Stimulated activated naive CD8-positive, alpha-beta T cell treated with anti-CD3 and anti-CD28 coated beads, Interleukin-15, Interleukin-2, amounts not matched to agents 100 ng/mL and 50 ng/mL, for 24 hours (primary cell): ENCODE data around the gene BCL2A1.

Source experiments
- H3K27ac Mint-ChIP-seq: one replicate; pipeline ENCODE4 v1.8.0; 2021; ENCODE audit warnings: mild to moderate bottlenecking, mixed read lengths
- H3K27me3 Mint-ChIP-seq: one replicate; pipeline ENCODE4 v1.8.0; 2021; ENCODE audit warnings: mixed read lengths
- H3K36me3 Mint-ChIP-seq: one replicate; pipeline ENCODE4 v1.8.0; 2021; ENCODE audit warnings: low read depth, mixed read lengths
- H3K4me1 Mint-ChIP-seq: one replicate; pipeline ENCODE4 v1.8.0; 2021; ENCODE audit warnings: low read depth, mixed read lengths
- H3K4me3 Mint-ChIP-seq: one replicate; pipeline ENCODE4 v1.8.0; 2021; ENCODE audit warnings: mild to moderate bottlenecking, mixed read lengths
- H3K9me3 Mint-ChIP-seq: one replicate; pipeline ENCODE4 v1.8.0; 2021; ENCODE audit warnings: mixed read lengths

Gene BCL2A1

DNA sequence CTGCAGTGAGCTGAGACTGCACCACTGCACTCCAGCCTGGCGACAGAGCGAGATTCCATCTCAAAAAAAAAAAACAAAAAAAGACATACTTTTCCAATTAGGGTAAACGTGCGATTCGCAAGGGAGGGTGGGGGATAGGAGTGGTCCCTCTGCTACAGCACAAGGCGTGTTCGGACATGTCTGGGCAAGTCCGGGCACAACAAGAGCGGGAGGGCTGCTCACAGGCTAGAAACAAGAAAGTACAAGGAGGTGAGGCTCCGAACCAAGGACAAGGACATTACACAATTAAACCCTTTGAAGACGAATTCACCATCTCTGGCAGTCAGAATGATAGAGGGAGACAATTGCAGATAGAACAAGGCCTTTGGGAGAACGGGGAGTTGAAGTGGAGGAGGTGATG is 32.2 kb upstream of the BCL2A1 start:
- H3K27ac Mint-ChIP-seq: no peak overlapping the region
- H3K4me3 Mint-ChIP-seq: no peak overlapping the region
- H3K4me1 Mint-ChIP-seq: no peaks in the 10 kb centered on the region
- H3K27me3 Mint-ChIP-seq: no peaks in the 10 kb centered on the region
- H3K36me3 Mint-ChIP-seq: no peaks in the 10 kb centered on the region
- H3K9me3 Mint-ChIP-seq: no peaks in the 10 kb centered on the region

DNA sequence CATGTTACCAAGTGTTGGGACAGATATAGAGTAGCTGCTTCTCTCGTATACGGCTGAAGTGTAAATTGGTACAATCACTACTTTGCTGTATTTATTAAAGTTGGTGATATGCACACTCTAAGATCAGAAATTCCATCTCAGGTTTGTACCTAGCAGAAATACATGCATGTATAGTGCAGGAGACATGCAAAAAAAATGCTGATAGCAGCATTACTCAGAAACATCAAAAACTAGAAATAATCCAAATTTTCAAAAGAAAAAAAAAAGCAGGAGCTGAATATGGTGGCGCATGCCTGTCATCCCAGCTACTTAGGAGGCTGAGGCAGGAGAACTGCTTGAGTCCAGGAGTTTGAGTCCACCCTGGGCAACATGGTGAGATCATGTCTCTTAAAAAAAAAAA is 31.3 kb upstream of the BCL2A1 start:
- Mint-ChIP-seq H3K36me3 (no peaks in the 10 kb centered on the region), H3K4me1 (no peaks in the 10 kb centered on the region), H3K27me3 (no peaks in the 10 kb centered on the region), H3K4me3 (no peak overlapping the region), H3K9me3 (no peaks in the 10 kb centered on the region), H3K27ac (no peak overlapping the region)

DNA sequence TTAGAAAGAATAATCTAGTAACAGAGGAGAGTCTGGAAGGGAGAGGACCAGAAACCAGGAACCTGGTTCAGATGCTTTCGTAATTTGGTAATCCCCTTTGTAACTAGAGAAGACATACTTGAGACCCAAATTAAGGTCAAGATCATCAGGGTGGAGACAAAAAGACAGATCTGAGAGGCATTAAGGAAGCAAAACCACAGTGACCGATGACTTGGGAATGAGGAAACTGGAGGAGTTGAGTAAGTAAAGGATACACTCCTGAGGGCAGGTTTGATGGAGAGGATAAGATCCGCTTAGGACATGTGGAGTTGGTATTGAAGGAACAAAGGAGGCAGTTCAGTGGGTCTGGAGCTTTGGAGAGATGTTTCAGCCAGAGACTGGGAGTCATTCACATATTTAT is 23.6 kb upstream of the BCL2A1 start:
- Mint-ChIP-seq H3K27ac (no peak overlapping the region), H3K9me3 (no peaks in the 10 kb centered on the region), H3K4me3 (no peak overlapping the region), H3K27me3 (no peaks in the 10 kb centered on the region), H3K4me1 (peaks cover 17% of the 10 kb centered on the region), H3K36me3 (no peaks in the 10 kb centered on the region)

DNA sequence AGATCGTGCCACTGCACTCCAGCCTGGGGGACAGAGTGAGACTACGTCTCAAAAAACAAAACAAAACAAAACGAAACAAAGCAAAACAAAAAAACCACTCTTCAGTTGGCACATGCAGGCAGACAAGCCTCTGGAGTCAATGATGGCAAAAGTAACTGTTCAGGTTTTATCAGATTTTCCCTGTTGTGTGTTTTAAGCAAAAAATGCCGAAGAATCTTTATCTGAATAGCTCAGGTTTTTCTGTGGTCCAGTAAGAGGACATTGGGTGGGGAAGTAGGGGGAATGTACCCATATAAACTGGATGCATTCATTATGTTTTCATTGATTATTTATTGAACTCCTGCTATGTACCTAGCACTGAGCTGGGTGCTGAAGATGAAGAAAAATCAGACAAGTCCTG is 20.8 kb upstream of the BCL2A1 start:
- H3K27ac Mint-ChIP-seq: no peak overlapping the region
- no peaks in the 10 kb centered on the region for H3K36me3 Mint-ChIP-seq
- no peak overlapping the region for H3K4me3 Mint-ChIP-seq
- H3K27me3 Mint-ChIP-seq: no peaks in the 10 kb centered on the region
- no peaks in the 10 kb centered on the region for H3K9me3 Mint-ChIP-seq
- peaks cover 19% of the 10 kb centered on the region for H3K4me1 Mint-ChIP-seq

DNA sequence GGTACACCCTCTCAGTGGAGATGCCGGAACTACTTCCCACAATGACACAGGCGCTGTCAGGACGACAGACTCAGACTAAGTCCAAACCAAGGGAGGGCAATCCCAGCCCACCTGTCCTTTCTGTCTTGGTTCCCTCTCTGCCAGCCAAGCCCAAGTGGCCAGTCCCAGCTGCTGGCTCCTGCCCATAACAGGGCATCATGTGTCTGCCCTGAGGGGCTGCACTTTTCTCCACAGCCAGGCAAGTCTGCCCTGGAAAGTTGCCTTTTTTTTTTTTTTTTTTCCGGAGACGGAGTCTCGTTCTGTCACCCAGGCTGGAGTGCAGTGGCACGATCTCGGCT is 20.0 kb upstream of the BCL2A1 start:
- Mint-ChIP-seq H3K4me1 (peaks cover 19% of the 10 kb centered on the region), H3K4me3 (no peak overlapping the region), H3K36me3 (no peaks in the 10 kb centered on the region), H3K27me3 (no peaks in the 10 kb centered on the region), H3K27ac (no peak overlapping the region), H3K9me3 (no peaks in the 10 kb centered on the region)

DNA sequence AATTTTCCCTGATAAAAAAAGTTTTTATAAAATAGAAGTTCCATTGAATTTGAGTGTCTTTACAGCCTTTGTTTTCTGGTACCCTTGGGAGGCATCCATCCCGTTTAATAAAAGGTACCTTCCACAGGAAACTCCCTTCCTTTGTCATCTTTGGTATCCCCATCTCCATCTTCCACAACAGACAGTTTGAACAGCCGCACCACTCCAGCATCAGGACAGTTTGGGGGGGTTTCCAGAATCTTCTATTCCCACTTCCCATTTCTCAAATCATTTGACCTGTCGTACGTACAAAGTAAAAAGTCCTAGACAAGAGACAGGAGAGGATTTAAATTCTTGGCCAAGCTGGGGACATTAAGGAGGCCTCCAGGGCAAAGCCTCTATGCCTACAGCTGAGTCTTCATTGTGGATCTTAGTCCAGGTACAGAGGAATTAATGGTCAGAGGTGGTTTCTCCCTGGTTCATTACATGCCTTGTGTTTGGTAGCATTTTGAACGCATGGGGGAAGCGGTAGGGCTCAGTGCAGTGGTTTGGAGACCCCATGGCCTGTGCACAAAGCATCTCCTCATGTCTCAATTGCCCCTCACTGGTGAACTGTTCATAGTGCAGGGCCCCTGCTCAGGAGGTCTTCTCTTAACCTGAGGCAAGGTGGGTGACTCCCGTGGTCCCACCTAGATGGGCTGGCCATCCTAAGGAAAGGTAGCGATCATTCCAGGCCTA is 19.4 kb upstream of the BCL2A1 start:
- no peak overlapping the region for H3K4me3 Mint-ChIP-seq
- no peaks in the 10 kb centered on the region for H3K36me3 Mint-ChIP-seq
- peaks cover 19% of the 10 kb centered on the region for H3K4me1 Mint-ChIP-seq
- H3K27ac Mint-ChIP-seq: peak overlapping the region; percentile 34
- H3K9me3 Mint-ChIP-seq: no peaks in the 10 kb centered on the region
- no peaks in the 10 kb centered on the region for H3K27me3 Mint-ChIP-seq

DNA sequence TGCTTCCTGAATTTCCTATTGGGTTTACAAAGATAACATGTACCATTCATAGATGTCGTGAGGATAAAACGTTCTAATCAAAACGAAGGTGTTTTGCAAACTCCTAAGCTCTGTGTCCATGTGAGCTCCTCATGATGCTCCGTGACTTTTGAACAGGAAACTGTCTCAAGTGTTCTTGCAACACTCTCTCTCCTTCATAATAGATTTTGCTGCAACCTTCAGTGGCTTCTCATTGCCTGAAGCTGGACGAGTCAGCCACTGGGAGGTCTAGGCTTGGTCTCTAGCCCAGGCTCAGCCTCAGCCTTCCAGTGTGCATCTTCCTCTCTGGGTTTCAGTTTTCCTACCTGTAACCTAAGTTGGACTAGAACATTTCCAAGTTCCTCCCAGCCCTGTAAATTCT is 18.7 kb upstream of the BCL2A1 start:
- H3K9me3 Mint-ChIP-seq: no peaks in the 10 kb centered on the region
- H3K36me3 Mint-ChIP-seq: no peaks in the 10 kb centered on the region
- no peak overlapping the region for H3K4me3 Mint-ChIP-seq
- H3K27ac Mint-ChIP-seq: no peak overlapping the region
- H3K4me1 Mint-ChIP-seq: peaks cover 19% of the 10 kb centered on the region
- no peaks in the 10 kb centered on the region for H3K27me3 Mint-ChIP-seq

DNA sequence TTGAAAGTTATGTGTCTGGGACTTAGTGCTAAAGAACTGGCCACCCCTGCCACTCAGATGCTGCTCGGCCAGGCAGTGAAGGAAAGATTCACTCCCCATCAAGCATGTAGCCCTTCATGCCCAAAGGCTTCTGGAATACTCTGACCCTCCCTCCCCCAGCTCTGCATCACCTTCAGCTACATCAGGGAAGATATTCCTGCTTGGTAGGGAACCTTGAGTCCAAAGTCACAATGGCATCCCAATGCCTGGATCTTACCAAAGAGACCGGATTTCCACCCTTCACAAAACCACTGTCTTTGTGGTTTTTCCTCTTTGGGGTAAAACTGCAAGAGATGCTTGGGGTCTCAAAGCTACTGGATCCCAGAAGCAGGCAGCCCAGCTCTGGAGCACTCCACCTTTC is 18.2 kb upstream of the BCL2A1 start:
- H3K4me1 Mint-ChIP-seq: peaks cover 19% of the 10 kb centered on the region

DNA sequence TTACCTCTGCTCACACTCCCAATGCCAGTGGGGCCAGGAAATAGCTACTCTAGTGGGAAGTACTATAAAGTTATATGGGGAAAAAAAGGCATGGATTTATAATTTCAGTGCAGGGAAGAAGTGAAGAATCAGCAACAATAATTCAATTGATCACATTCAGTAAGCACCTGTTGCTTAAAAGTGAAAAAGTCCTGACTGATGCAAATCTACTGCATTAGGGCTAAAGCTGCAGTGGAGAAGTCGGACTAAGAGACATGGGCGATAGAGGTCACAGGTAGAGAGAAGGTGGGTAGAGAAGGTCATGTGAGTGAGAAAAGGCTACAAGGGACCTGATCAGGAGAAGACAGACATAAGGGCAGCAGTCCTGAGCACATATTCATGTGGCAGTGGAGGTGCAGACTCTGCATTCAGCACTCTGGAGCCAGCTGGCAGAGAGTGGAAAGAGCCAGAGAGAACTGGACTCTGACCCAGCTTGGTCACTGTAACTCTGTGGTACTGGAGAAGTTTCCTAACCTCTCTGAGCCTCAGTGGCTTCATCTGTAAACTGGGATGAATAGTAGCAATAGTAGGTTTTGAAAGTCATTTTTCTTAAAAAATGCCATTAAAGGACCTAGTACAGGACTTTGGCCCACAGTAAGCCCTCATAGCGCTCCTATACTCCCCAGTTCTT is 17.6 kb upstream of the BCL2A1 start:
- no peak overlapping the region for H3K4me3 Mint-ChIP-seq
- H3K27me3 Mint-ChIP-seq: no peaks in the 10 kb centered on the region
- no peaks in the 10 kb centered on the region for H3K36me3 Mint-ChIP-seq
- peaks cover 18% of the 10 kb centered on the region for H3K4me1 Mint-ChIP-seq
- H3K27ac Mint-ChIP-seq: no peak overlapping the region
- H3K9me3 Mint-ChIP-seq: no peaks in the 10 kb centered on the region

More for the DNA sequence above, 18.2 kb upstream of the BCL2A1 start:
- Mint-ChIP-seq H3K9me3 (no peaks in the 10 kb centered on the region), H3K27me3 (no peaks in the 10 kb centered on the region), H3K36me3 (no peaks in the 10 kb centered on the region), H3K4me3 (no peak overlapping the region), H3K27ac (no peak overlapping the region)

DNA sequence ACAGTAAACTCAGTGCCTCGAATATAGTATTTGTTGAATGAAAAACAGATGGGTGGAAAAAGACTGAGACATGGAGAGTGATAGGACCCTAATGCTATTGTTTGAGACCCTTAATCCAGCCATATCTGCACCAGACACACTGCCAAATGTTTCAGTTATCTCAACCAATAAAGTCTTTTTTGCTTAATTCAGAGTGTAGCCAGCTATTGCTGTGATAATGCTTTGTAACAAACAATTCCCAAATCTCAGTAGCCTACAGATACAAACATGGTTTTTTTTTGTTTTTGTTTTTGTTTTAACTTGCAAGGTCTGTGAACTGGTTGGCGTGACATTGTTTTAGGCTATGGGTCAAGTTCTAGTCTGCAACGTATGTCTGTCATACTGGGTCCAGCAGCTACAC is 17.0 kb upstream of the BCL2A1 start:
- H3K27me3 Mint-ChIP-seq: no peaks in the 10 kb centered on the region
- no peaks in the 10 kb centered on the region for H3K9me3 Mint-ChIP-seq
- no peak overlapping the region for H3K27ac Mint-ChIP-seq
- H3K4me1 Mint-ChIP-seq: peaks cover 14% of the 10 kb centered on the region
- H3K4me3 Mint-ChIP-seq: no peak overlapping the region
- no peaks in the 10 kb centered on the region for H3K36me3 Mint-ChIP-seq

DNA sequence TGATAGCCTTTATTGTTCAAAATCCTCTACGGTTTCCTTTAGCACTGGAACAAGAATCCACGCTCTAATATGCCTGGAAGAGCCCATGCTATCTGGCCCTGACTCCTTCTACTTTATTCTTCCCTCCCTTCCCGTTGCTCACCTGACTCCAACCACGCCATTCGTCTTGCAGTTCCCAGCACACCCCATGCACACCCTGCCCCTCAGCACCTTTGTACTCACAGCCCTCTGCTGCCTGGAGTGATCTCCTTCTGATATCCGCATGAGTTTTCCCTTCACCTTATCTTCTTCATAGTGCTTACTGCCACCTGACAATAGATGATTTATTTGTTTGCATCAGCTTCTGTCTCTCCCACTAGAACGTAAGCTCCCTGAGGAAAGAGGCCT is 16.6 kb upstream of the BCL2A1 start:
- Mint-ChIP-seq H3K4me3 (no peak overlapping the region), H3K36me3 (no peaks in the 10 kb centered on the region), H3K27me3 (no peaks in the 10 kb centered on the region), H3K9me3 (no peaks in the 10 kb centered on the region), H3K27ac (no peak overlapping the region), H3K4me1 (peaks cover 14% of the 10 kb centered on the region)

DNA sequence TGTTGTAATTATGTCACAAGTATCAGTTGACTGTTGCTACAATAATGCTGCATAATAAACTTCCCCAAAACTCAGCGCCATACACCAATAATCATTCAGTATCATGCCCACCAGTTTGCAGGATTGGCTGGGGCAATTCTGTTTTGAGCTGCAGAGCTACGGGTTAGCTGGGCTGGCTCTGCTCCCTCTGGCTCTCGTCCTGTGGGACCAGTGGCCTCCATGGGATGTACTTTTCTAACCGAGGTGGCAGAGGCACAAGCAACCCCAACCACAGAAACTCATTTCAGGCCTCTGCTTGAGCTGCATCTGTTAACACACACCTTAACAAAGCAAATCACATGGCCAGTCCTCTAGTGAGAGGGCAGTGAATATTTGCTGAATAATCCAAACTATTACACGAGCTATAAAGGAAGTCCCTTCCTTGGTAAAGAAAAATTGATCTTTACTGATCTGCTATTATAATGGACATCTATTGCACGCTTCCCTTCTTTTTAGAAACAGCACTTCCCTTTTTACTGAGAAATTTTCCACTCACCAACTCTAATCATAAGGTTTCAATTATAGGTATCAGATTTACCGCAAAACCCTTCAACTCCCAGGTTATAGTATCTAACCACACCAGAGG is 10.9 kb upstream of the BCL2A1 start:
- Mint-ChIP-seq H3K27ac (peak overlapping the region; percentile 18), H3K4me3 (no peak overlapping the region)

DNA sequence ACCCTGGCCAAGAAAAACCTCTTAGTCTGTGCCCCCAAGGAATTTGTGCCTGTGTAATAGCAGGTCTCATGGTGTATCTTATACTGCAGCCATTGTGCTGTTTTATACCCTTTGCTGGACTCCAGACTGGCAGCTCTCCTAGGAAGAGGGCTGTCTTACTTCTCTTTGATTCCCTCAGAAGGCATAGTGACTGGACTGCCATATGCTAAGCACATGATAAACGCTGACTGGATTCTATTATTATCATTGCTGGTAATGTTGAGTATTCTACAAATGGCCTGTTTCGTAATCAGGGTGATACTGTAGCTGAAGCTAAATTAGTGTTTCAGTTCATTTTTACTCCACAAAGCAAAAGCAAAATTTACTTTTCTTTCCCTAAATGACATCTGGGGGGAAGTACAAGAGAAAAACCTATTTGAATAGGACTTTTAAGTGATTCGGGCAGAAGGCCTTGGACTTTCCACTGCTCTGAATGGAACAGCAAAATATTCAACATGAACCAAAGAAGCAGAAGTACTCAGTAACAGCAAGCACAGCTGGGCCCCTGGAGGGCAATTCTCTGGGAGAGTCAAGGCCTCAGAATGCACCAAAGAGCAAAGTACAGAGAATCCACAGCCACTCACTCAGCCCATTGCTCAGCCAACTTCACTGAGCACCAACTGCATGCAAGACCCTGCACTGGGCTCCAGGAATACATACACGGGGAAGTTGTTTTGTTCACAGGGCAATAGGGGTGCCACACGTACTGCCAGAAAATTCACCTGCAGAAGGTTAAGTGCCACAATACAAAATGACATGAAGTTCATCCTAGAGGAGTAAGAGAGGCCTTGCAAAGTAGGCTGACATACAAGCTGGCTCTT is 7.9 kb upstream of the BCL2A1 start:
- Mint-ChIP-seq H3K9me3 (no peaks in the 10 kb centered on the region), H3K36me3 (no peaks in the 10 kb centered on the region), H3K27ac (peak overlapping the region; percentile 89), H3K4me1 (peaks cover 53% of the 10 kb centered on the region), H3K27me3 (no peaks in the 10 kb centered on the region), H3K4me3 (peak overlapping the region; percentile 41)

More for the DNA sequence above, 10.9 kb upstream of the BCL2A1 start:
- H3K9me3 Mint-ChIP-seq: no peaks in the 10 kb centered on the region
- no peaks in the 10 kb centered on the region for H3K36me3 Mint-ChIP-seq
- H3K27me3 Mint-ChIP-seq: no peaks in the 10 kb centered on the region
- H3K4me1 Mint-ChIP-seq: peaks cover 43% of the 10 kb centered on the region

DNA sequence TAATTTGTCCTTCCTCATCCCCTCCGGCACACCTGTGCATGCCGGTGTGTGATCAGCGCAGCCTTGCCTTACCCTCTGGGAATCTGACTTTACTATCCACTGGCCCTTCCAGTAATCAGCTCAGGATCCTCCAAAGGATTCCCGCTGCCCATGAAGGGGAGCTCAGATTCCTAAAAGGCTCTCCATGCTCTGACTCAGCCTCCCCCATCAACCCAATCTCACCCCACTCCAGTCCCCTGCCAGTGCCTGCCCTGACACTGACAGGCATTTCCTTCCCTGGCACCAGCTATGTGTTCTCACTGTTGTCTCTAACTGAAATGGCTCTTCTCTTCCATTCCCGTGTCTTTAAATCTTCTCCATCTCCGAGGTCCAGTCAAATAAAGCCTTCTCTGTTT is 7.3 kb upstream of the BCL2A1 start:
- Mint-ChIP-seq H3K9me3 (no peaks in the 10 kb centered on the region), H3K4me3 (peak overlapping the region; percentile 17), H3K36me3 (no peaks in the 10 kb centered on the region), H3K27me3 (no peaks in the 10 kb centered on the region), H3K27ac (peak overlapping the region; percentile 89), H3K4me1 (peaks cover 60% of the 10 kb centered on the region)
